Hepatocyte (in vitro differentiated cells): ENCODE measurements around the gene DOCK4. TPM values are rescaled to one million over a fixed set of nuclear protein-coding genes. Genes with fewer than 3 reads are reported as not detected.
A peak's percentile ranks its signal among the peaks of the same experiment; 100 is the strongest.

Experiments used
- DNase-seq: peaks from one replicate; pipeline ENCODE4 v3.0.0-alpha.2; 2016; ENCODE audit warnings: low spot score
- H2AFZ ChIP-seq: fragments of 200-600 bp; sonication (generic); 2 replicates; pipeline ENCODE4 v1.6.0; 2016; ENCODE audit warnings: antibody characterized with exemption, mild to moderate bottlenecking
- H3K27ac ChIP-seq: fragments of 200-600 bp; sonication (generic); 2 replicates; pipeline ENCODE4 v1.5.1; 2016; ENCODE audit warnings: mild to moderate bottlenecking
- H3K27me3 ChIP-seq: fragments of 200-600 bp; sonication (generic); 2 replicates; pipeline ENCODE4 v1.6.1; 2016
- H3K36me3 ChIP-seq: fragments of 200-600 bp; sonication (generic); replicated peaks from 2 replicates; pipeline ENCODE4 v1.5.1; 2016; ENCODE audit warnings: low read depth; ENCODE audit not compliant: insufficient read depth
- H3K4me1 ChIP-seq: fragments of 200-600 bp; sonication (generic); 2 replicates; pipeline ENCODE4 v1.5.1; 2016; ENCODE audit warnings: mild to moderate bottlenecking, moderate library complexity; ENCODE audit not compliant: insufficient read depth
- H3K4me2 ChIP-seq: fragments of 200-600 bp; sonication (generic); 2 replicates; pipeline ENCODE4 v1.6.0; 2016
- H3K4me3 ChIP-seq: fragments of 200-600 bp; sonication (generic); 2 replicates; pipeline ENCODE4 v1.5.1; 2016; ENCODE audit warnings: mild to moderate bottlenecking
- H3K79me2 ChIP-seq: fragments of 200-600 bp; sonication (generic); 2 replicates; pipeline ENCODE4 v1.6.0; 2017; ENCODE audit warnings: mild to moderate bottlenecking
- H3K9me2 ChIP-seq: fragments of 200-600 bp; sonication (generic); replicated peaks from 2 replicates; pipeline ENCODE4 v1.6.0; 2017; ENCODE audit warnings: mild to moderate bottlenecking; ENCODE audit not compliant: insufficient read depth
- H3K9me3 ChIP-seq: fragments of 200-600 bp; sonication (generic); 2 replicates; pipeline ENCODE4 v1.5.1; 2016; ENCODE audit warnings: low read depth, mild to moderate bottlenecking
- H4K20me1 ChIP-seq: fragments of 200-600 bp; sonication (generic); 2 replicates; pipeline ENCODE4 v1.6.0; 2016; ENCODE audit warnings: mild to moderate bottlenecking; ENCODE audit not compliant: insufficient read depth, poor library complexity, severe bottlenecking
- EZH2 ChIP-seq: fragments of 200-600 bp; sonication (generic); IDR thresholded peaks from 2 replicates; pipeline ENCODE4 v1.6.1; 2016; ENCODE audit warnings: antibody characterized with exemption, mild to moderate bottlenecking, borderline replicate concordance
- EZH2phosphoT487 ChIP-seq: fragments of 200-600 bp; sonication (generic); IDR thresholded peaks from one replicate; pipeline ENCODE4 v1.6.1; 2018; ENCODE audit warnings: antibody characterized with exemption, mild to moderate bottlenecking, low read depth, moderate library complexity; ENCODE audit not compliant: unreplicated experiment, severe bottlenecking
- WGBS: methylation state at CpG from one replicate; pipeline ENCODE4 v1.1.6; 2016; ENCODE audit warnings: low lambda C conversion rate; ENCODE audit errors: missing lambda C conversion rate; 5-methylcytosine and 5-hydroxymethylcytosine counted together
- polyA plus RNA-seq: library from polyadenylated mRNA; unstranded; fragments of >200 nt; fragmentation: Nextera tagmentation; extraction: Ambion mirVana; gene quantifications from 2 replicates; pipeline ENCODE4 v1.2.1, GENCODE V29; 2016
- total RNA-seq: library from RNA; depleted of rRNA; stranded (reverse); fragments of >200 nt; gene quantifications from 2 replicates; pipeline ENCODE4 v1.2.3, GENCODE V29; 2014
- TF ChIP-seq, protein P1 (sequence below): fragments of 200-600 bp; sonication (generic); IDR thresholded peaks from 2 replicates; pipeline ENCODE4 v1.5.1; 2016; ENCODE audit warnings: antibody characterized with exemption, mild to moderate bottlenecking; ENCODE audit not compliant: poor library complexity

The DOCK4 gene
- total and polyA plus RNA-seq, 2 experiments from 2014 or later, result 4.4 to 22.9 TPM

DNA sequence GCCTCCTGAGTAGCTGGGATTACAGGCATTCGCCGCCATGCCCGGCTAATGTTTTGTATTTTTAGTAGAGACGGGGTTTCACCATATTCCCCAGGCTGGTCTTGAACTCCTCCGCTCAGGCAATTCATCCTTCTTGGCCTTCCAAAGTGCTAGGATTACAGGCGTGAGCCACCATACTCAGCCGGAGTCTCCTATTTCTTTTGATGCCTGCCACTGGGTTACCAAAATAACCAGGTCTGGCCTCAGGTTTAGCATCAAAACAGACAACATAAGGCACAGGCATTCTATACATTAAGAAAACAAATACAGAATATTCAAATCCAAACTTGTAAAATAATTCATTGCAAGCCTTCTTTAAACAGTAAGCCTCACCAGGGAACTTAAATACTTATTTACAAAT, 354.1 kb downstream of the DOCK4 start:
- no peak overlapping the region for H3K4me3 ChIP-seq
- H4K20me1 ChIP-seq, result no peaks in the 10 kb centered on the region
- no peaks in the 10 kb centered on the region for H3K27me3 ChIP-seq
- H2AFZ ChIP-seq, result no peak overlapping the region
- no peaks in the 10 kb centered on the region for H3K9me2 ChIP-seq
- no peaks in the 10 kb centered on the region for H3K79me2 ChIP-seq
- 89% methylated on average over 7 of the region's 7 CpGs for WGBS
- TF ChIP-seq EZH2 (no peak), EZH2phosphoT487 (no peak)
- TF ChIP-seq, protein P1, sequence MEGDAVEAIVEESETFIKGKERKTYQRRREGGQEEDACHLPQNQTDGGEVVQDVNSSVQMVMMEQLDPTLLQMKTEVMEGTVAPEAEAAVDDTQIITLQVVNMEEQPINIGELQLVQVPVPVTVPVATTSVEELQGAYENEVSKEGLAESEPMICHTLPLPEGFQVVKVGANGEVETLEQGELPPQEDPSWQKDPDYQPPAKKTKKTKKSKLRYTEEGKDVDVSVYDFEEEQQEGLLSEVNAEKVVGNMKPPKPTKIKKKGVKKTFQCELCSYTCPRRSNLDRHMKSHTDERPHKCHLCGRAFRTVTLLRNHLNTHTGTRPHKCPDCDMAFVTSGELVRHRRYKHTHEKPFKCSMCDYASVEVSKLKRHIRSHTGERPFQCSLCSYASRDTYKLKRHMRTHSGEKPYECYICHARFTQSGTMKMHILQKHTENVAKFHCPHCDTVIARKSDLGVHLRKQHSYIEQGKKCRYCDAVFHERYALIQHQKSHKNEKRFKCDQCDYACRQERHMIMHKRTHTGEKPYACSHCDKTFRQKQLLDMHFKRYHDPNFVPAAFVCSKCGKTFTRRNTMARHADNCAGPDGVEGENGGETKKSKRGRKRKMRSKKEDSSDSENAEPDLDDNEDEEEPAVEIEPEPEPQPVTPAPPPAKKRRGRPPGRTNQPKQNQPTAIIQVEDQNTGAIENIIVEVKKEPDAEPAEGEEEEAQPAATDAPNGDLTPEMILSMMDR, result no peak
- H3K4me1 ChIP-seq, result peaks cover 8% of the 10 kb centered on the region
- no peaks in the 10 kb centered on the region for H3K36me3 ChIP-seq
- DNase-seq, result no peak
- no peak overlapping the region for H3K27ac ChIP-seq
- no peak overlapping the region for H3K4me2 ChIP-seq
- no peaks in the 10 kb centered on the region for H3K9me3 ChIP-seq

DNA sequence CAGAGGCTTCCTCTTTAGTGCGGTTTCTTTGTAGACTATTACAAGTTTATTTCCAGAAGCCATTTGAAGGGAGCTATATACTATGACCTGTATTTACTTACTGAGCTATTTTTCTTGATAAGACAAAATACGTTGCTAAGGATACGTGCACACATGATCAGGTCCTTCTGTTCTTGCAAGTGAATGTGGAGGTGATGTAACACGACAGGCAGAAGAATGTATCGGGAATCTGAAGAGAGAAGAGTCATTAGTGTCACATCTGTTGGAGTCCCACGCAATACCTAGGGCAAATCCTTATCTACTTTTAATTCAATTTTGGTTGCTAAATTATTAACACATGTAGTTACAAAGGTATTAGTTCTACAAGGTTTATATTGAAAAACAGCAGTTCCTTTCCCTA, 359.3 kb downstream of the DOCK4 start:
- H3K27ac ChIP-seq, result peak overlapping the region; percentile 69
- no peaks in the 10 kb centered on the region for H3K36me3 ChIP-seq
- TF ChIP-seq, protein P1, result no peak
- peak; percentile 59 for DNase-seq
- H3K4me2 ChIP-seq, result no peak overlapping the region
- WGBS, result 68% methylated on average over 6 of the region's 6 CpGs
- H3K9me2 ChIP-seq, result no peaks in the 10 kb centered on the region
- no peaks in the 10 kb centered on the region for H3K27me3 ChIP-seq
- H3K9me3 ChIP-seq, result no peaks in the 10 kb centered on the region
- H3K4me3 ChIP-seq, result no peak overlapping the region
- no peaks in the 10 kb centered on the region for H3K79me2 ChIP-seq
- H4K20me1 ChIP-seq, result no peaks in the 10 kb centered on the region
- H3K4me1 ChIP-seq, result peaks cover 13% of the 10 kb centered on the region
- no peak overlapping the region for H2AFZ ChIP-seq

GRCh38 chr7:111845853-111846252, 360.3 kb downstream of the DOCK4 start:
- 95% methylated on average over 4 of the region's 4 CpGs for WGBS

More at GRCh38 chr7:111845853-111846252, 360.3 kb downstream of the DOCK4 start:
- DNase-seq, result no peak
- H3K4me1 ChIP-seq, result peaks cover 13% of the 10 kb centered on the region
- no peak overlapping the region for H2AFZ ChIP-seq
- H4K20me1 ChIP-seq, result no peaks in the 10 kb centered on the region
- H3K79me2 ChIP-seq, result no peaks in the 10 kb centered on the region
- H3K9me2 ChIP-seq, result no peaks in the 10 kb centered on the region
- no peaks in the 10 kb centered on the region for H3K27me3 ChIP-seq
- H3K36me3 ChIP-seq, result no peaks in the 10 kb centered on the region
- no peaks in the 10 kb centered on the region for H3K9me3 ChIP-seq
- TF ChIP-seq, protein P1, result no peak
- TF ChIP-seq EZH2 (no peak), EZH2phosphoT487 (no peak)
- H3K4me2 ChIP-seq, result no peak overlapping the region
- H3K4me3 ChIP-seq, result no peak overlapping the region
- peak overlapping the region; percentile 69 for H3K27ac ChIP-seq
